Measurements from ENCODE around the gene AMMECR1. TPM values are rescaled to one million over a fixed set of nuclear protein-coding genes. Genes with fewer than 3 reads are reported as not detected.

The AMMECR1 gene
- total RNA-seq, 3 donors from 2014 or later = 4.1 to 10.7 (median 8.2) TPM

DNA sequence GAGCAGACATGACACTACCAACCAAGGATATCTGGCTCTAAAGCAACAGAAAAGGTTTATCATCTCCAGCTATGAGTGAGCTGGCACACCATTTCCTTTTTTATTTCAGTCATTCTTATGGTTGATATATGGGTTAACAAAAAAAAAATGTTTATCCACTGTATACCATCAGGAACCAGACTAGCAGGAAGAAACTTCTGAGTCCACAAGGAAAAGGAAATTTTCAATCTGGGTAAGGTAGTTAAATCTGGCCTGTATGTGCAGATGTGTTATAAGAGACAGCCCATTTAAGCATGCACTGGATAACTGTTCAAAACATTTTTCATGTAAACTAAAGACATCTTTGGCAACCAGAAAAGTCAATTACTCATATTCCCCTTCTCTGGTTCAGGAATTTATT, 35.0 kb downstream of the AMMECR1 start:
- H3K36me3 ChIP-seq (ENCODE audit: low read depth) = no peaks in the 10 kb centered on the region
- ATAC-seq (peak; percentile 61), DNase-seq (no peak)
- H3K4me1 ChIP-seq (ENCODE audit: low read depth) = peaks cover 2% of the 10 kb centered on the region
- TF ChIP-seq, protein P1, sequence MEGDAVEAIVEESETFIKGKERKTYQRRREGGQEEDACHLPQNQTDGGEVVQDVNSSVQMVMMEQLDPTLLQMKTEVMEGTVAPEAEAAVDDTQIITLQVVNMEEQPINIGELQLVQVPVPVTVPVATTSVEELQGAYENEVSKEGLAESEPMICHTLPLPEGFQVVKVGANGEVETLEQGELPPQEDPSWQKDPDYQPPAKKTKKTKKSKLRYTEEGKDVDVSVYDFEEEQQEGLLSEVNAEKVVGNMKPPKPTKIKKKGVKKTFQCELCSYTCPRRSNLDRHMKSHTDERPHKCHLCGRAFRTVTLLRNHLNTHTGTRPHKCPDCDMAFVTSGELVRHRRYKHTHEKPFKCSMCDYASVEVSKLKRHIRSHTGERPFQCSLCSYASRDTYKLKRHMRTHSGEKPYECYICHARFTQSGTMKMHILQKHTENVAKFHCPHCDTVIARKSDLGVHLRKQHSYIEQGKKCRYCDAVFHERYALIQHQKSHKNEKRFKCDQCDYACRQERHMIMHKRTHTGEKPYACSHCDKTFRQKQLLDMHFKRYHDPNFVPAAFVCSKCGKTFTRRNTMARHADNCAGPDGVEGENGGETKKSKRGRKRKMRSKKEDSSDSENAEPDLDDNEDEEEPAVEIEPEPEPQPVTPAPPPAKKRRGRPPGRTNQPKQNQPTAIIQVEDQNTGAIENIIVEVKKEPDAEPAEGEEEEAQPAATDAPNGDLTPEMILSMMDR (IDR thresholded peaks at IDR 0.05) = no peak
- H3K9me3 ChIP-seq = no peaks in the 10 kb centered on the region
- no peak overlapping the region for H3K4me3 ChIP-seq
- intact Hi-C loops (cut with DNase I, micrococcal nuclease) = no loop called here

DNA sequence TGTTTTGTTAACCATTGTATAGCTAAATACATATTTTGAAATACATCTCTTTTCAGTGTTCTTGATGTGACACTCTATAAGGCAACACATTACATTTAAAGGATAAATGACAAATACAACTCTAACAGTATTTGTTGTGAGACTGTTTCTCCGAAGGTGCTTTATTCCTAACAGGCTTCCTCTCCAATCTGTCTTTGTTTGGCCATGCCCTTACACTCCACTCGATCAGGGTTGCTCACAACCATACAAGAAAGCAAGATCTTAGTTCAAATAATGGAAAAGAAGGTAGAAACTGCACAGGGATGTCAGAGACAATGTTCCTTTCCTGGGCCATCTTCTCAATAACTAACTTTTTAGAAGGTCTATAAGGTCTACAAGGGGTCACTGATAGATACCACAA, 36.5 kb downstream of the AMMECR1 start:
- TF ChIP-seq, protein P1 (IDR thresholded peaks at IDR 0.05) = no peak
- DNase-seq (no peak), ATAC-seq (no peak)
- Histone ChIP-seq H3K4me3 (no peak overlapping the region), H3K36me3 (ENCODE audit: low read depth) (no peaks in the 10 kb centered on the region), H3K9me3 (no peaks in the 10 kb centered on the region), H3K4me1 (ENCODE audit: low read depth) (peaks cover 2% of the 10 kb centered on the region)
- intact Hi-C loops (cut with DNase I, micrococcal nuclease) = no loop called here

DNA sequence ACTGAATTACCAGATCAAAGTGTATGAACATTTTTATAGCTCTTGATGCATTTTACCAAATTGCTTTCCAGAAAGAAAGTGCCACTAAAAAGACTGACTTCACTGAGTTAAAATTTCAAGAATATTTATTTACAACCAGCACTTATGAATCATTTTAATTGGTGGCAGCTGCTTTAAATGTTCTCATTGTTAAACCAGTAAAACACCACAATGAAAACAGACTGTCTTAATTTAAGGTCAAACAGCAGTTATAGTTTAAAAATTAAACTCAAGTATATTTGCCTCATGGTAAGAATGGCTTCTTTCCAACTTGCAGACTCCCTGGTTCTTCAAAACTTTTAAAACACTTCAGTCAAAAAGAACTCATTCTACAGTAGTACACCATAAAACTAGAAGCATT, 36.9 kb downstream of the AMMECR1 start:
- DNase-seq (no peak), ATAC-seq (peak; percentile 60)
- Histone ChIP-seq H3K4me3 (no peak overlapping the region), H3K4me1 (ENCODE audit: low read depth) (peaks cover 2% of the 10 kb centered on the region), H3K36me3 (ENCODE audit: low read depth) (no peaks in the 10 kb centered on the region), H3K9me3 (no peaks in the 10 kb centered on the region)
- TF ChIP-seq, protein P1 (IDR thresholded peaks at IDR 0.05) = no peak
- intact Hi-C loops (cut with DNase I, micrococcal nuclease) = no loop called here

DNA sequence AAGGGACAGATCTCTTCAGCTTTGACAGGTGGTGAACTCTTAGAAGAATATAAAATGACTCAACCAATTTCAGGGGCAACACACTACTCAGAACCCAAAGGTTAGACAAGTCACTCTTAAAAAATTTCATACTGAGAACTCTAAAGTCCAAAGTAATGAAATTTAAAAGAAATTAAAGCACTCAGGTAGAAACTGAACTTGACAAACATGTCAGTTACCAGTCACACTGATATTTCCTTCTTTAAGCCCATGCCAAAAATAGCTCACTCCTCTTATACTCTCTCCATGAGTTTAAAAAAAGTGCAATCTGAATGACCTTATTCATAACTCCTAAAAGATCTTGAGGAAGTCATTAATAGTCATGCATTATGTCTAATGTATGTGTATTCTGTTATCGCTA, 40.3 kb downstream of the AMMECR1 start:
- Histone ChIP-seq H3K4me1 (ENCODE audit: low read depth) (peaks cover 2% of the 10 kb centered on the region), H3K36me3 (ENCODE audit: low read depth) (no peaks in the 10 kb centered on the region), H3K9me3 (no peaks in the 10 kb centered on the region), H3K4me3 (no peak overlapping the region)
- no peak for DNase-seq
- intact Hi-C loops (cut with DNase I, micrococcal nuclease) = no loop called here
- TF ChIP-seq, protein P1 (IDR thresholded peaks at IDR 0.05) = no peak
- ATAC-seq = no peak

DNA sequence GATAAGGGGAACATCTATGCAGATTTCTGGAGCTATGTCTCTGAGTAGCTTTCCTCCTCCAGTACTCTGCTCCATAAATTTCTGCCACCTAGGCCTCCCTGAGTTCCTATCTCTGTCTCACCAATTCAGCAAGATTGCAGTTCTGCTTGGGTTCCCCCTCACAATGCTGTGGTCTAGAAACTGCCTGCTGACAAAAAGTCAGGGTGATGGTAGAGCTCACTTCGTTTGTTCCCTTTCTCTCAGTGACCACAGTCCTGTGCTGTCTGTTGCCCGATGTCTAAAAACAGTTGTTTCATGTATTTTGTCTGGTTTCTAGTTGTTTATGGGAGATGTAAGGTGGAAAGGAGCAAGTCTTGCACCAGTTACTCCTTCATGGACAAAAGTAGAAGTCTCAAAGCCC, 41.1 kb downstream of the AMMECR1 start:
- TF ChIP-seq, protein P1 (IDR thresholded peaks at IDR 0.05) = no peak
- intact Hi-C loops (cut with DNase I, micrococcal nuclease) = no loop called here
- Histone ChIP-seq H3K36me3 (ENCODE audit: low read depth) (no peaks in the 10 kb centered on the region), H3K9me3 (no peaks in the 10 kb centered on the region), H3K4me1 (ENCODE audit: low read depth) (peaks cover 2% of the 10 kb centered on the region), H3K4me3 (no peak overlapping the region)
- no peak for ATAC-seq
- no peak for DNase-seq

DNA sequence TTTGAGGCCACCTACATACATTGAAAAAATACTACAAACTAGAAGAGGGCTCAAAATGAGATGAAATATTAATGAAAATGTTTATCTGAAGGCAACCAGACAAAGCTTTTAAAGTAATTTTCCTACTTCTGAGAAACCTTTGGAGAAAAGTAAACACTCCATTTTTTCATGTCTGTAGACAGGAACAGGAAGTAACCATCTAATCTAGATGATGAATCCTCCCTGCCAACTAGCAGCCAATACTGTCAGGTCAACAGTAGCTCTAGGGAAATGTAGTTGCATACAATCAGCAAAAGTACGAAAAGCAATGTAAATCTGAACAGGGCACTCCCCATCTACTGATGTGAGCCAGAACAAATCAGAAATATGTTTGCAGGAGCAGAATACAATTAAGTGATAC, 49.0 kb downstream of the AMMECR1 start:
- Histone ChIP-seq H3K4me1 (ENCODE audit: low read depth) (no peaks in the 10 kb centered on the region), H3K4me3 (no peak overlapping the region), H3K36me3 (ENCODE audit: low read depth) (no peaks in the 10 kb centered on the region), H3K9me3 (no peaks in the 10 kb centered on the region)
- DNase-seq = no peak
- TF ChIP-seq, protein P1 (IDR thresholded peaks at IDR 0.05) = no peak
- intact Hi-C loops (cut with DNase I, micrococcal nuclease) = no loop called here
- peak; percentile 46 for ATAC-seq

Data from mucosa of descending colon (tissue), 3 donors.